AG09319 (cell line): ENCODE results near the gene FOXP4.

Source experiments
- DNase-seq: peaks from one replicate; pipeline ENCODE4 v3.0.0-alpha.2; 2010; ENCODE audit warnings: low read depth; ENCODE audit errors: extremely low read depth
- TF ChIP-seq, protein P1 (sequence below): IDR thresholded peaks from 2 replicates; pipeline ENCODE4 v1.5.1; 2011; ENCODE audit warnings: low read depth, mild to moderate bottlenecking, inconsistent platforms, low read length, moderate library complexity

FOXP4 gene

DNA sequence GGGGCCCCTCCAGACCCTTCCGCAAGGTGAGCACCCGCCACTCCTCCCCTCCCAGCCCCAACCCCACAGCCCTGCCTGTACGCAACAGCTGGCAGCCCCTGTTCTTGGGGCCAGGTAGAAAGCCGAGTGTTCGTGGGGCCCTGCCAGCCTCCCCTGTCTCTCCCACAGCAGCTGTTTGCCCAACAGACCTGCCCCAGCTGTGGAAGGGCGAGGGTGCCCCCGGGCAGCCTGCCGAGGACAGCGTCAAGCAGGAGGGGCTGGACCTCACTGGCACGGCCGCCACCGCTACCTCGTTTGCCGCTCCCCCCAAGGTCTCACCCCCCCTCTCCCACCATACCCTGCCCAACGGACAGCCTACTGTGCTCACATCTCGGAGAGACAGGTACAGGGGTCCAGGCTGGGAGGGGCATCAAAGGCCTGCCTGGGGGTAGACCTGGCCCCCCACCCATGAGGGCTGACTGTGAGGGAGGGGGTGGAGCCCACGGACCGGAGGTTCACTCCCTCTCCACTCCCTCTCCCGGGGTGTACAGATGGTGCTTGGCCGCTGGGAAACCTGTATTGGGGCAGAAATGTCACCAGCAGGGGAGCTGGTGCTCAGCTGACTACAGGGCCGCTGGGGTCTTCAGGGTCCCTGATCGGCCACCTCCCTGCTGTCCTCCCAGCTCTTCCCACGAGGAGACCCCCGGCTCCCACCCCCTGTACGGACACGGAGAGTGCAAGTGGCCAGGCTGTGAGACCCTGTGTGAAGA is 41.1 kb downstream of the FOXP4 start:
- DNase-seq: no peak
- TF ChIP-seq, protein P1, sequence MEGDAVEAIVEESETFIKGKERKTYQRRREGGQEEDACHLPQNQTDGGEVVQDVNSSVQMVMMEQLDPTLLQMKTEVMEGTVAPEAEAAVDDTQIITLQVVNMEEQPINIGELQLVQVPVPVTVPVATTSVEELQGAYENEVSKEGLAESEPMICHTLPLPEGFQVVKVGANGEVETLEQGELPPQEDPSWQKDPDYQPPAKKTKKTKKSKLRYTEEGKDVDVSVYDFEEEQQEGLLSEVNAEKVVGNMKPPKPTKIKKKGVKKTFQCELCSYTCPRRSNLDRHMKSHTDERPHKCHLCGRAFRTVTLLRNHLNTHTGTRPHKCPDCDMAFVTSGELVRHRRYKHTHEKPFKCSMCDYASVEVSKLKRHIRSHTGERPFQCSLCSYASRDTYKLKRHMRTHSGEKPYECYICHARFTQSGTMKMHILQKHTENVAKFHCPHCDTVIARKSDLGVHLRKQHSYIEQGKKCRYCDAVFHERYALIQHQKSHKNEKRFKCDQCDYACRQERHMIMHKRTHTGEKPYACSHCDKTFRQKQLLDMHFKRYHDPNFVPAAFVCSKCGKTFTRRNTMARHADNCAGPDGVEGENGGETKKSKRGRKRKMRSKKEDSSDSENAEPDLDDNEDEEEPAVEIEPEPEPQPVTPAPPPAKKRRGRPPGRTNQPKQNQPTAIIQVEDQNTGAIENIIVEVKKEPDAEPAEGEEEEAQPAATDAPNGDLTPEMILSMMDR: no peak

DNA sequence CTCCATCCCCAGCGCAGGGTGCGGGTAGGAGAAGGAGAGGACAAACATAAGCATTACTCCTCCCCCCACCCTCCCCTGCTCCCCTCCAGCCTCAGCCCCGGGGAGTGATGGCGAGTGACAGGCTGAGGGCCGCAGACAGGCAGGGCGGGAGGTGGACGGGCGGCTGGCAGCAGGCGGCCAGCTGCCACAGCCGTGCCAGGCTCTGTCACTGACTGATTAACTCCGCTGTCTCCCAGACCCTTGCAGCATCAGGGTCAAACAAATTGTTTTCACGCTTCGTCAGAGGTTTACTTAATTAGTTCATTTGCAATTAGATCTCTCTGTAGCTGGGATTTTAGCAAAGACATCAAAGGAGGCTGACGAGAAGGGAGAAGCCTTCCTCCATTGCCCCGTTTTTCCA is 41.9 kb downstream of the FOXP4 start:
- DNase-seq: no peak
- TF ChIP-seq, protein P1: no peak

DNA sequence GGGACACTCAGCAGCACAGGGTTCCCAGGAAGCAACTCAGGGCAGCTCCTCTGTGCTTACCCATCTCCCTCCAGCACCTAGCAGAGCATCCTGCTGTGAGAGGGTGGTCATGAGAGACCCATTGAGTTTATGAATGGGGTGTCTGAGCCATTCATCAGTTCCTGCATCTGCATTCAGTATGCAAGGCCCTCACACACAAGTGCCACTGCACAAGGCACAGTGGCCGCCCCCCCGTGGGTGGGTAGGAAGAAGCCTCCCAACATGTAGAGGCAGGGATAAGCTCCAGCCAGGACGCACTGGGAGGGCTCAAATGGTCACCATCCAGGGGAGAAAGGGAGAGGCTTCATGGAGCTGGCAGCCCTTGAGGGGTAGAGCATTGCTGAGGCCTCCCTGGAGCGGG is 43.0 kb downstream of the FOXP4 start:
- DNase-seq: no peak
- TF ChIP-seq, protein P1: no peak

DNA sequence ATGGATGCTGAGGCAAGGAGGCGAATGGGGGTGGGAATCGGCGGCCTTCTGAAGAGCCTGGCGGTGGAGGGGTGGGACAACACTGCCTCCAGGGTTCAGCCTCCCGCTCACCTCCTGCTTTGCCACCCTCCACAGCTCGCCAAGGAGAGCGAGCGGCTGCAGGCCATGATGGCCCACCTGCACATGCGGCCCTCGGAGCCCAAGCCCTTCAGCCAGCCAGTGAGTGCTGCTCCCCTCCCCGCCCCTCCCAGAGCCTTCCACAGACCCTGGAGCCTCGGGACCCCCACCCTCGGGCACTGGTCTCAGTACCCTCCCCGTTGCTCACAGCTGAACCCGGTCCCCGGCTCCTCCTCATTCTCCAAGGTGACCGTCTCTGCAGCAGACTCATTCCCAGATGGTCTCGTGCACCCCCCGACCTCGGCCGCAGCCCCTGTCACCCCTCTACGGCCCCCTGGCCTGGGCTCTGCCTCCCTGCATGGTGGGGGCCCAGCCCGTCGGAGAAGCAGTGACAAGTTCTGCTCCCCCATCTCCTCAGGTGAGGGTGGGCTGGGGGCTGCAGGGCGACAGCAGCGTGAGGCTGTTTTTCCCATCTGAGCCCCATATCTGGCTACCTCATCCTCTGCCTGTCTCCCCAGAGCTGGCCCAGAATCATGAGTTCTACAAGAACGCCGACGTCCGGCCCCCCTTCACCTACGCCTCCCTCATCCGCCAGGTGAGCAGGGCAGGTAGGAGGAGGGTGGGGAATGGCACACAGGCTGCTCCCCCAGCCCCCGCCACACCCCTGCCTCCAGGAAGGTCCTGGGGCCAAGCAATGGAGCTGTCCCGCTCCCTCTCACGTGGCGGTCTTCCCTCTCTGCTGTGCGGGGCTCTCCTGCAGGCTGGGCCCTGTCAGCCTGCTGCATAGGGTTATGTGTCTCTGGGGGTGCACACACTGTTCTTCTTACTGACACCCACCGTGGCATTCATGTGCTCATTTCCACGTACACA is 43.7 kb downstream of the FOXP4 start:
- TF ChIP-seq, protein P1: no peak
- DNase-seq: no peak

DNA sequence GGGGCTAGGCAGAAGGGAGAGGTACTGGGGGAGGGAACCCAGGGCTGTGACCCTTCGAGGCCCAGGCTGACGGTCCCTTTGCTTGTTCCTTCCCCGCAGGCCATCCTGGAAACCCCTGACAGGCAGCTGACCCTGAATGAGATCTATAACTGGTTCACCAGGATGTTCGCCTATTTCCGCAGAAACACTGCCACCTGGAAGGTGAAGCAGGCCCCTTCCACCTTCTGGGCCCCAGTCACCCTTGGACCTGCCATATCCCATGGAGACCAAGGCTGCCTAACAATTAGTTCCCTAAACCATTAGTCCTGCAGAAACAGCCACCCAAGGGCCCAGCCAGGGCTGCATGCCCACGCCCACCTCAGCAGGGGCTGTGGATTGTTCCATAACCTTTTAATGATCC is 44.9 kb downstream of the FOXP4 start:
- DNase-seq: no peak
- TF ChIP-seq, protein P1: no peak

DNA sequence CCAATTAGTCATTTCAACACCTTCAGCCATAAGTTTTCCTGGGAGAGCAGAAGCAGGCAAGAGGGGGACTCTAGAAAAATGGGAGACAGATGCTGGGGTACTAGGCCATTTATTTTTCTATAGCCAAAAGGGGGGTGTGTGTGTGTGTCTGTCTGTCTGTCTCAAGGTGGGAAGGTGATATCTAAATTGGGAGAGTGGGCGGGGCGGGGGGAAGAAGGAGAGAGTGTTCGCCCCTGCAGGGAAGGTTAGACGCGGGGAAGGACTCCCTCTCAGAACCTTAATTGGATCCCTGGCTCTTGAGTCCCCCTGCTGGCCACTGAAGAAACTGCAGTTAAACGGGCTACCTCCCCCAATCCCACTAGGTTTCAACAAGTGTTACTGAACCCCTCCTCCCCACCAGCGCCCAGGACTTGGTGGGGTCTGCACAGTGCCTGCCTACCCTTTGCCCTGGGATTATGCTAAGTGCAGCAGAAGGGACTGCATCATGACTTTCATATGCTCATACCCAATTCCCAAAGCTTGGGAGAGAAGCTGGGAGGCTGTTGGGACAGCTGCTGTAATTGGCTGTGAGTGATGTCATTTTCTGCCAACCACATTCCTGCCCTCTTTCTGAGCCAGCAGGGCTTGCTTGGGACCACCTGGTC is 45.8 kb downstream of the FOXP4 start:
- DNase-seq: no peak
- TF ChIP-seq, protein P1: peak; percentile 91

DNA sequence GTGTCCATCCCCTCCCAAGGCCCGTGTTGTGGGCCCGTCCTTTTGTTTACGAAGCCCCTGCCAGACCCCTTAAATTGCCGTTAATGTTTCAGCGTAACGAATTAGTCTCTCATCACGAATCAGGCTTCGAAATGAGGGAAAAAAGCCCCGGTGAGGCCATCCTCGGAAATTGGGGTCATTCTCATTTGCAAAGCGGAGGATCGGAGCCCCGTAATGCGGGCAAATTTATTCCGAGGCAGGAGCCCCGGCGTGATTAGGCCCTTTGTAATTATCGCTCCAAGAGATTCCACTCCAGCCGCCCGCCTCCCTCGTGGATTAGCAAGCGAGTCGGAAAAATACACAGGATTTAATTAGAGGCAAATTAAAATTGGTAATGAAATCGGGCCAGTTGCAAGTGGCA is 47.2 kb downstream of the FOXP4 start:
- TF ChIP-seq, protein P1: no peak
- no peak for DNase-seq
